Measurements from ENCODE around the gene BTNL9.
"Not testable (repeated sequence)": the region's sequence is repeated elsewhere in the genome, so short reads cannot be mapped to it uniquely, and the experiment has no call there.

The BTNL9 gene

DNA sequence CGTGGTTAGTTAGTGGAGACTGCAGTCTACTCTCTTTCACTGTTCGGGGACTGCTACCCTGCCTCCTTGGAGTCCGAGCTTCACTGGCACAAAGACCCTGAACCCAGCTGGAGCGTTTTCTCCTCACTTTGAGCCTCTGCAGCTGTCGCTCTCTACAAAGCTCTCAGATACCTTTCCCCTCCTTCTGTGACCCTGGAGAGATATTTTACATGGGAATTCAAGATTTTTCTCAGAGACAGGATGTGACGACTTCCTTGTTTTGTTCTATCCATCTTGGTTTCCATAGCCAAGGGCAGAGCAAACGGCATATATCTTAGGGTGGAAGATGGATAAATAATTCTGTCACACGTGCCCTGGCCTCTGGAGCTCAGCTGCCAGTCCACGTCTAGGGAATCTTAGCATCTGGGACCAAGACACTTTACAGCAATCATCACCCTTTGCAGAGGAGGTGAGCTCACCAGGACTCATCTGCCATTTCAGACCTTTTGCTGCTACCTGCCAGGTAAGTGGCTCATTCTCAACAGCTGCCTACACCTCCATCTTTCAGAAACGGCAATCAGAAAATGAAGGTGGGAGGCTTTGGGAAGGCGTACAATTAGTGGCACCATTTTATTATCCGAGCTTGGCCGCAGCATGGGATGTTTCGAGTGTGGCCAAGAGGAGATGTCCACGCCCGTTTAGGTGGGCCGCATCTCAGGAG is at the start of gene BTNL9:
TSS of gene BTNL9 (plus strand) at position 336 of the 700 bp plus-strand sequence. CDS start 5,224 bp downstream, outside the sequence.
- no peak for DNase-seq (ENCODE audit: low read depth)

DNA sequence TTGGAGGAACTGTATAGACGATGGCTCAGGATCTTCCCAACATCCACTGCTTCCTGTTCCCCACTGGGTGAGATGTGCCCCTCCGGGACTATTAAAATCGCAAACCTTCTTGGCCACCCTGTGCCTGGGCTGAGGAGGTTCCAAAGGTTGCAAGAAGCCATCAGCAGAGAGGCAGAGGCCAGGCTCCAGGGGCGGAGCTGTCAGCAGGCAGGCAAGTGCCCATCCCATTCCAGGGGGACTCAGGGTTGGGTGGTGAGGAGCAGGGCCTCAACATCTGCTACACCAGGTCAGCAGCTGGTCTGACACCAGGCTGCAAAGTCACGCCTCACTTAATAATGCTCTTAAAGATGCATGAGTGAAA is 49.2 kb upstream of the BTNL9 start:
- DNase-seq (ENCODE audit: low read depth), result no peak

DNA sequence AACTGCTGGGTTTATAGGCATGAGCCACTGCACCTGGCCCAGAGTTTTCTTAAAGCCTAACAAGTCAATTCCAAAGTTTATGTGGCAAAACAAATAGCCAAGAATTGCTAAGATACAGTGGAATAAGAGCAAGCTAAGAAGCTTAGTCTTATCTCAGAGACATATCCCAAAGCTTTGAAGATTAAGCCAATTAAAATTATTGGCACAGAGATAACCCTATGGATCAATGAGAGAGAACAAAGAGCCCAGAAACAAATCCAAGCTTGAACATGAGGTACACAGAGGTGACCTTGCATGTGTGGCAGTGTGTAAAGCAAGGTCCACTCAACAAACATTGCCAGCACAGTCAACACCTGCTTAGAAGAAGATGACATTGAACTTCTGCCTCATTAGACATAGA is 38.1 kb upstream of the BTNL9 start:
- DNase-seq (ENCODE audit: low read depth), result no peak

DNA sequence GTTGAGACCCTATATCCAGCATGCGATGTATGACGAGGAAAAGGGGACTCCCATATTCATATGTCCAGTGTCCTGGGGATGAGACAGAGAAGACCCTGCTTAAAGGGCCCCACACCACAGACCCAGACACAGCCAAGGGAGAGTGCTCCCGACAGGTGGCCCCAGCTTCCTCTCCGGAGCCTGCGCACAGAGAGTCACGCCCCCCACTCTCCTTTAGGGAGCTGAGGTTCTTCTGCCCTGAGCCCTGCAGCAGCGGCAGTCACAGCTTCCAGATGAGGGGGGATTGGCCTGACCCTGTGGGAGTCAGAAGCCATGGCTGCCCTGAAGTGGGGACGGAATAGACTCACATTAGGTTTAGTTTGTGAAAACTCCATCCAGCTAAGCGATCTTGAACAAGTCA is 34.3 kb upstream of the BTNL9 start:
- no peak for DNase-seq (ENCODE audit: low read depth)

DNA sequence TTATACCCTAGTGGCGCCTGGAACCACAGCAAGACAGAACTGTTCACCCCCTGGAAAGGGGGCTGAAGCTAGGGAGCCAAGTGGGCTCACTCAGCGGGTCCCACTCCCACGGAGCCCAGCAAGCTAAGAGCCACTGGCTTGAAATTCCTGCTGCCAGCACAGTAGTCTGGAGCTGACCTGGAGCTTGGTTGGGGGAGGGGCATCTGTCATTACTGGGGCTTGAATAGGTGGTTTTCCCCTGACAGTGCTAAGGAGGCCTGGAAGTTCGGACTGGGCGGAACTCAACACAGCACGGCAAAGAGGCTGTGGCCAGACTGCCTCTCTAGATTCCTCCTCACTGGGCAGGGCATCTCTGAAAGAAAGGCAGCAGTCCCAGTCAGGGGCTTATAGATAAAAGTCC is 31.9 kb upstream of the BTNL9 start:
- DNase-seq (ENCODE audit: low read depth), result no peak

DNA sequence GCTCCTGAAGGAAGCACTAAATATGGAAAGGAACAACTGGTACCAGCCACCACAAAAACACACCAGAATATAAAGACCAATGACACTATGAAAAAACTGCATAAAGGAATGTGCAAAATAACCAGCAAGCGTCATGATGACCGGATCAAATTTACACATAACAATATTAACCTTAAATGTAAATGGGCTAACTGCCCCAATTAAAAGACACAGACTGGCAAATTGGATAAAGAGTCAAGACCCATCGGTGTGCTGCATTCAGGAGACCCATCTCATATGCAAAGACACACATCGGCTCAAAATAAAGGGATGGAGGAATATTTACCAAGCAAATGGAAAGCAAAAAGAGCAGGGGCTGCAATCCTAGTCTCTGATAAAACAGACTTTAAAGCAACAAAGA is 30.0 kb upstream of the BTNL9 start:
- DNase-seq (ENCODE audit: low read depth), result not testable (repeated sequence)

DNA sequence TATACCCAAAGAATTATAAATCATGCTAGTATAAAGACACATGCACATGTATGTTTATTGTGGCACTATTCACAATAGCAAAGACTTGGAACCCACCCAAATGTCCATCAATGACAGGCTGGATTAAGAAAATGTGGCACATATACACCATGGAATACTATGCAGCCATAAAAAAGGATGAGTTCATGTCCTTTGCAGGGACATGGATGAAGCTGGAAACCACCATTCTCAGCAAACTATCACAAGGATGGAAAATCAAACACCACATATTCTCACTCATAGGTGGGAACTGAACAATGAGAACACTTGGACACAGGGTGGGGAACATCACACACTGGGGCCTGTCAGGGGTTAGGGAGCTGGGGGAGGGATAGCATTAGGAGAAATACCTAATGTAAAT is 25.4 kb upstream of the BTNL9 start:
- not testable (repeated sequence) for DNase-seq (ENCODE audit: low read depth)

DNA sequence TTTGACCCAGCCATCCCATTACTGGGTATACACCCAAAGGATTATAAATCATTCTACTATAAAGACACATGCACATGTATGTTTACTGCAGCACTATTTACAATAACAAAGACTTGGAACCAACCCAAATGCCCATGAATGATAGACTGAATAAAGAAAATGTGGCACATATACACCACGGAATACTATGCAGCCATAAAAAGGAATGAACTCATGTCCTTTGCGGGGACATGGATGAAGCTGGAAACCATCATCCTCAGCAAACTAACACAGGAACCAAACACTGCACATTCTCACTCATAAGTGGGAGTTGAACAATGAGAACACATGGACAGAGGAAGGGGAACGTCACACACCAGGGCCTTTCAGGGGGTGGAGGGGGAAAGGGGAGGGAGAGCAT is 22.6 kb upstream of the BTNL9 start:
- DNase-seq (ENCODE audit: low read depth), result not testable (repeated sequence)

DNA sequence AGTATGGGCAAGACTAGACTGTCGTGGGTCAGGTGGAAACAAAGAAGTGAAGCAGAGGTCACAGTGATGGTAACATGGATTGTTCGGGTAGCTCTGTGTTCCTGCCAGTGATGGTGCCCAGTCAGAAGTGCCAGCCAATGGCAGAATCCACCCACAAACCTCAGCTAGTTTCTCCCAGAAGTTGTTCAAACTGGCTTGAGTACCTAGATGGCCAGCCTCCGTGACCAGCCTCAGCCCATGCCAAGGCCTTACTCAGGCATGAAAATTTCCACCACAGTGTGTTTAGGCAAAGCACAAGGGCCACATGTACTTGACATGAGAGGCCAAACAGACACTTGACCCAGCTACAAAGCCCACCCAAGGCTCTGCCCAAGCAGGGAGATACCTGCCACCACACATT is 19.4 kb upstream of the BTNL9 start:
- no peak for DNase-seq (ENCODE audit: low read depth)

DNA sequence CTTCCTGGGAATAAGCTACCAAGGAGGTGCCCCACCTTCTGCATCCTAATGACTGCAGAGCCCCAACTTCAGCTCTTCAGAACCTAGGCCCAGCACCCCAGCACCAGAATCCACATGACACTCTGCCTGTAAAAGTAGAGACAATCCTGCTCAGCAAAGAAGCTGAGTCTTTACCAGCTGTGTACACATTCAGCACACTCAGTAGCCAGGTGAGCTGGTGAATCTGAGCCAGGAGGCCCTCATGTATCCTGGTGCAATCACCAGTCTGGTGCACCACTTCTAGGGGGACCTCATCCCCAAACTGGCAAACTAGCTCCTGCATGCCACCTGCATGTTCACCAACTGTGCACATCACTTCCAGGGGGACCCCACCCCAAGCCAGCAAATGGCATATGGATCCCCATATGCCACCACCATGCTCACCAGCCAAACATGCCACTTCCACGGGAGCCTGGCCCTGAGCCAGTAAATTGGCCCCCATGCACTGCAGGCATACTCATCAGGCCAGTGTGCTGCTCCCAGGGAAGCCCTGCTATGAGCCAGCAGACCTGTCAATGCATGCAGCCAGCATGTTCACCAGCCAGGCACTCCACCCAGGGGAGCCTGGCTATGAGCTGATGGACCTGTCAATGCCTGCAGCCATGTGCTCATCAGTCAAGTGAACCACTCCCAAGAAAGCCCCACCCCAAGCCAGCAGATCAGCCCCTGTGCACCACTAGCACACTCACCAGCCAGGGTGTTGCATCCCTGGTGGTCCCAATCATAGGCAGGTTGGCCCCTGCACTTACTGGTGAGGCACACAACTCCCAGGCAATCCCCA is 15.6 kb upstream of the BTNL9 start:
- DNase-seq (ENCODE audit: low read depth), result no peak

DNA sequence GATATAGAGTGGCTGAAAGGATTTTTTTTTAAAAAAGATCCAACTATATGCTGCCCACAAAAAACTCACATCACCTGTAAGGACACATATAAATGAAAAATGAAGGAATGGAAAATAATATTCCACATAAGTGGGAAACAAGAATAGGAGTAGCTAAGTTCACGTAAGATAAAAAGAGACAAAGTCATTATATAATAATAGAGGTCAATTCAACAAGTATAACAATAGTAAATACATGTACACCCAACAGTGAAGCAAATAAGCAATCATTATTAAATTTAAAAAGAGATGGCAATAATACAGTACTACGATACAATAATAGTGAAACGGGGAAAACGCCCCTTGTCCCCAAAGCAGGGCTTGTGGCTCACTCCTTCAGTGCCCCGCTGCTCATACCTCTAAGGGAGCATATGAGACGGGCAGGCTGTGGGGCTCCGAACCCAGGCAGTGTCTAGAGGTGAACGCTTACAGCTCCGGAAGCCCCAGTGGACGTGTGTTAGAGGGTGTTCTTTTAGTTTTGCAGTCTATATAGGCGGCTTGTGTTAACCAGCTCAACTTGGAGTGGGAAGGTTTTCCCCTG is 12.5 kb upstream of the BTNL9 start:
- DNase-seq (ENCODE audit: low read depth), result no peak

DNA sequence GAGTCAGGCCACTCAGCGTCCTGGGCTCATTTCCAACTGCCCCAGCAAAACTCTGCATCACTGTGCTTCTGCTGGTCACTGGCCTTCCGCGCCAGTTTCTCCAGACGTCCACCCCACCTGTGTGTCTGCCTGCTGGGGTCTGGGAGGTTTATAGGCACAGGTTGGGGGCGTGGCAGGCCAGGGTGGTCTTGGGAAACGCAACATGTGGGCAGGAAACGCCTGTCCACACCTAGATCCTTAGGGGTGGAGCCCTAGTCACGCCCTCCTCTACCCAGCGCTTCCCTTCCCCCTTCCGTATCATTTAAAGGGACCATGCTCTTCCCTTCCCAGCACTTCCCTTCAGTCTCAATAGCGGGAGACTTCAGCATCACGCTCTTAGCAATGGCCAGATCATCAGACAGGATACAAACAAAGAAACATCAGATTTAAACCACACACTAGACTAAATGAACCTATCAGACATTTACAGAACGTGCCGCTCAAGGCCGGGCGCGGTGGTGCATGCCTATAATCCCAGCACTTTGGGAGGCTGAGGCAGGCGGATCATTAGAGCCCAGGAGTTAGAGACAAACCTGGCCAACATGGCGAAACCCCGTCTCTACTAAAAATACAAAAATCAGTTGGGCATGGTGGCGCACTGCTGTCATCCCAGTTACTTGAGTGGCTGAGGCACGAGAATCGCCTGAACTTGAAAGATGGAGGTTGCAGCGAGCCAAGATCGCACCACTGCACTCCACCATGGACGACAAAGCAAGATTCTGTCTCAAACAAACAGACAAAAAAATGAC is 11.8 kb upstream of the BTNL9 start:
- DNase-seq (ENCODE audit: low read depth), result no peak

DNA sequence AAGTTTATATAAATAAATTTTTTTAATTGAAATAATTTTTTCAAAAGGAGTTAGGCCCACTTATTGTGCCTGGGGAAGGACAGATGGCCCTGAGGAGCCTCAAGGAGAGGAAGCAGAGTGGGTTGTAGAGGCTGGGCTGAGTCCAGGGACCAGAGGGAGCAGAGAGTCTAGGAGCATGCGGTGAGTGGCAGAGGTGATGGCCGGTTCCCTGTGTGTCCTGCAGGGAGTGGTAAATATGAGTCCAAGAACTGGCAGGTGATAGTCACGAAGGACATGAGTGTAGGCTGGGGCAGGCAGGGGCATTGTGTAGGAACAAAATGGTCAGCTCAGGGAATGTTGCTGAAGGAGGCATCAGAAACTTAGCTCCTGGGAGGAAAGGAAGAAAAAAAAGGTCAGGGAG is 8.3 kb upstream of the BTNL9 start:
- DNase-seq (ENCODE audit: low read depth), result no peak

DNA sequence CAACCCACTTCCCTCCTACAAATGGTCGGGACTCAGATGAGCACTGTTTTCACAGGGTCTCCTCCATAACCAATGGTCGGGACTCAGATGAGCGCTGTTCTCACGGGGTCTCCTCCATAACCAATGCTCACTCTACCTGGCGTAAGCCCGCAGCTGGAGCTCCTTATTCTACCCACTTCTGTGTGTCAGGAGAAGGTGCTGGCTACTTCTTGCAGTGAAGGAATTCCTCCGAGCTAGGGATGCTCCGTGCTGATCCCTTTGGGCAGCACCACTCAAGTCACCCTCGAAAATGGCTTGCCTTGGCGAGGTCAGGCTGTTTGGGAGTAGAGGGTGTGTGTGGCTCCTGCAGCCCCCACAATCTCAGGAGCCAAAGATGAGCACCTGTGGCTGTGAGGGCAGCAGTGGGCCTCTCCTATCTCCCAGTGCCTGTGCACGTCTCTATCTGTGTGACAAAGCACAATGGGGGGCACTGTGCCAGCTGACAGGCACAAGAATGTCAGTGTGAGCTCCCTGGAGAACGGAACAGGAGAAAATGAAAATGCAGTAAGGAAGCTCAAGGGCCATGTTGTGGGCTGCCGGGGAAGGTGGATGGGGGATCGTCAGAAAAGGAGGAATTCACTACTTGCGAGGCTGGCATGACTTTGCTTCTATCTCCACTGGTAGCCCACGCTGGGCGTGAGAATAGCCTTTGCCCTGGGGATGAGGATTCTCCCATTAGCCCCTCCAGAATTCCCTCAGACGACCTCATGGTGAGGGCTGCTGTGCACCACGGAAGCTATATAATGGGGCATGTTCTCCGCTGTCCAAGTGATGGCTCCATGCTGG is 3.9 kb upstream of the BTNL9 start:
- DNase-seq (ENCODE audit: low read depth), result no peak

DNA sequence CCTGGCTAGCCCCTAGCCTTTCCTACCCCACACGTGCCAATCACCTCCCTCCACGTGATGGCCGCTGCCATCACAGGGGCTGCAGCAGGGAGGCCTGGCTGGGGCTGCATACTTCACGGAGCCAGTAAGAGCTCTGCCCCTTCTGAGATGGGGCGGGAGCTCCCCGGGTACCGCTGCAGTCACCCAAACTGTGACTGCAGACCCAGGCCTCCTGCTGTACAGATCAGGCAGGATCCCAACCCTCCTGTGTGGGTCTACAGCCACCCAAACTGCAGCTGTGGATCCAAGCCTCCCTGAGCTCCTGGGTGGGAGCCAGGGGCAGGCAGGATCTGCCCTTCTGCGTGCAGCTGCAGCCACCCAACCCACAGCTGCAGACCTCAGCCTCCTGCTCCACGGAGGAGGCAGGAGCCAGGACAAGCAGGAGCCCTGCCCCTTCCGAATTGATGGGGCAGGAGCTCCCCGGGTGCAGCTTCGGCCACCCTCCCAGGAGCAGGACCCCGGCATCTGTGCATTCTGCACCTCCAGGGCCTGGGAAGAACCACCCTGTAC is 3.2 kb upstream of the BTNL9 start:
- no peak for DNase-seq (ENCODE audit: low read depth)

DNA sequence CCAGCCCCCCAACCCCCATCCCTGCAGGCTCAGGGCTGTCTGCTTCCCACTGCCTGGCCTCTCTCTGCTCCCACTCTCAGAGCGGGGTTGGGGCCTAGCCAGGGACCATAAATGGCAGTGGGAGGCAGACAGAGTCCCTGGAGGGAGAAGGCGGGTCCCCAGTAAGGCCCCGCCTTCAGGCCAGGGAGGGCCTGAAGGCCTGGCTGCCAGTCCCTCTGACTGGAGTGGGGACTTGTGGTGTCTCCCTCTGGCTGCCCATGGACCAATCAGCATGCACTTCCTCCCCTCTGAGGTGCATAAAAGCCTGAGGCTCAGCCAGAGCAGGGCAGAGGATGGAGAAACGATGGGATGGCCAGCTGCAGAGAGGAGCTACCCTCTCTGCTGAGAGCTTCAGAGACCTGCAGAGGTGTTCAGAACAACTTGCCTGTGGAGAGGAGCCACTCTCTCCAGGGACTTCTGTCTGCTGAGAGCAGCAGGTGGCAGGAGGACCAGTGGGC is 2.7 kb upstream of the BTNL9 start:
- no peak for DNase-seq (ENCODE audit: low read depth)

DNA sequence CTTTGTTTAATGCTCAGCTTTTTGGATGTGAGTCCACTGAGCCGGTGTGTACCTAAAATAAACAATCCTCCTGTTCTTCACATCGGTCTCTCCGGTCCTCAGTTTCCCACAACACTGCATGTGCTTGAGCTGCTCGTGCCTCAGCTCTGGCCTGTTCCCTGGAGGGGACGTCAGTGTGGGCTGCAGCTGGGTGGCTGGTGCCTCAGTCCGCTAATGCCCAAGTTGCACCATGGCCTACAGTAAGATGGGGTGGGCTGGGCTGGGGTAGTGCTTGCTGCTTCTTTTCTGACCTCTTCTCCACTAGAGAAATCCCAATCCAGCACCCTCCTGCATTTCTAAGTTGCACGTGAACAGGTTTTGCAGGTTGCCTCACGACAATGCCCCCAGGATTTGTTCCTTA is 595 bp upstream of the BTNL9 start:
- DNase-seq (ENCODE audit: low read depth), result no peak

DNA sequence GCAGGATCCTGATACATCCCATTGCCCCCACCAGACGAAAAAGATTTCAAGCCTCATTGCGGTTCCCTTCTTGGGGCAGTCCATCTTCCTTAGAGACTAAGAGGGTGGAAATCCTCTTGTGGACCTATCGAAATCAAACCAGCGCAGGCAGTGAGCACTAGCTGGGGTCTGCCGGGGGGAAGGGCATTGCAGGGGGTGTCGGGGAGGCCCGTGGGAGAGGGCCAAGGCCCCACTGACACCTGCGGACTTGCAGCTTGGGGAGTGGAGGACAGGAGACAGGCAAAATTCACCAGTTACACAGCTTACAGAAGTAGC is 522 bp downstream of the BTNL9 start:
- DNase-seq (ENCODE audit: low read depth), result no peak

DNA sequence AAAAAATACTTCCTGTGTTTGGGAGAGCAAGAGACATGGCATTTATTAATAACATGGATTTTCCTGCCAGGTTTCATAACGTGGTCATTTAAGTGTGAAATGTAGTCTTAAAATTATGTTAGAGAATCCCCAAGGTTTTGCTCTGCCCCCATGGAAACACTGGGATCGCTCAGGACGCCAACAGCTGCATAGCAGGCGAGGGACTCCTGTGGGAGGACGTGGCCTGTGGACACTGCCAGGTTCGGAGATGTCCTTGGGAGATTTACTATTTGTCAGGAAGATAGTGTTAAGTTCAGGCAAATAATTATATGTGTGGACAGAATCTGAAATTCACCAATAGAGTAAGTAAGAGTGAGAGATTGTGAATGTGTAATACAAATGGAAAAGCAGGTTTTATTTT is 977 bp downstream of the BTNL9 start:
- DNase-seq (ENCODE audit: low read depth), result no peak

DNA sequence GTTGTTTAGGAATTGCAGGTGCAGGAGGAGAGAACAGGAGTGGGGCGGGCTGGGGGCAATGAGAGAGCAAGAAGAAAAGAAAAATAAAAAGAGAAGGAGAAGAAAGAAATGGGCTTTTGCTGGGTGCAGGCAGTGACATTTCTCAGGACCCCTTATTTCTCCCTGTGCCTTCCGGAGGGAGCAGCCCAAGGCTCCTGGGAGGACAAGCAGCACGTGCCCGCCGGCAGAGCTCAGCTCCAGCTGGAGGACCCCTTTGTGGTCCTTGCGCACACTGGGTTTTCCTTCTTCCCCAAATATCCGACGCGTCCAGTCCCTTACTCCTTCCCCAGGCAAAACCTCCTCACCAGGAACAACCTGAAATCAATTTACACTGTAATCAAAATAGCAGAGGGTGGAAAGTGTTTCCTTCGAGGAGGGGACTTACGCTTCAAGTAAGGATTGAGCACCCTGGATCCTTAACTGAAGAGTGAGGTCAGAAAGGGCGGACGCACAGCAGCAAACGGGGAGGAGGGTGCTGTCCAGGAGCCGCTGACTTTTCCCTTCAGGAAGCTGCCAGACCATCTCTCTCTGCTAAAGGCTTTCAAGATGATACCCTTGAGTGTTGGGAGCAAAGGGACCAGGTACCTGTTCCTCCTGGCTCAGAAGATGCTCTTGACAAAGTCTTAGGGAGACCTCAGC is 2.1 kb downstream of the BTNL9 start:
- DNase-seq (ENCODE audit: low read depth), result no peak

DNA sequence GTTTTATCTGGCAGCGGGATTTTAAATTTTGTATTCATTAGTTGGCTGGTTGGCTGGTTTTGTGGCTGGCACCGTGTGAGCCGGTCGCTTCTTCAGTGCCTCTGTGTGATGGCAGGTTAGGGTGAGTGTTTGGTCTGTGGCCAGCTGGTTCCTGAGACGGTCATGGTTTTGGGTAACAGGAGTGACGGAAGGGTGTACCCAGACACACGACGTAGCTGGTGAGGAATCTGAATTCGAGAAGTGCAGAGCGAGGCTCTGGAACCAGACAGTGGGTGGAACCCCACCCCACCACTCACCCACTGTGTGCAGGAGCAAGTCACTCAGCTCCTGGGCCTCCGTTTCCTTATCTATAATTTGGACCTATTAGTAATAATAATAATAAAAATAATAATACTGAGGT is 2.7 kb downstream of the BTNL9 start:
- no peak for DNase-seq (ENCODE audit: low read depth)

All from T-helper 22 cell (primary cell).